WTC11 (cell line): ENCODE results near the gene RYR1.

ENCODE experiments used
- CTCF ChIP-seq: fragments of 200-600 bp; IDR thresholded peaks from 2 replicates; pipeline ENCODE4 v1.8.0; 2022; ENCODE audit warnings: antibody characterized with exemption
- JUN ChIP-seq: sonication (generic); formaldehyde crosslinking; IDR thresholded peaks from 2 replicates; pipeline ENCODE4 v1.8.0; 2023; ENCODE audit warnings: mild to moderate bottlenecking, missing genetic modification reagents
- ZNF232 ChIP-seq: sonication (generic); formaldehyde crosslinking; IDR thresholded peaks from 2 replicates; pipeline ENCODE4 v1.8.0; 2022; ENCODE audit warnings: mild to moderate bottlenecking, missing genetic modification reagents

- TF ChIP-seq ZNF232 (CRISPR knock-in tag): no peak
- TF ChIP-seq JUN (CRISPR knock-in tag): no peak
- TF ChIP-seq CTCF: no peak
Observed at GRCh38 chr19:38413416-38413815, 20.1 kb upstream of the RYR1 start.
